GM18517 (cell line): ENCODE data around the gene PKNOX2.

Source experiments
- ATAC-seq: cut with Tn5 transposase; IDR thresholded peaks from one replicate; pipeline ENCODE4 v1.9.1; 2021; ENCODE audit warnings: mild to moderate bottlenecking, moderate library complexity; ENCODE audit not compliant: unreplicated experiment

The PKNOX2 gene

GRCh38 chr11:125257751-125258150 lies 93.2 kb downstream of the PKNOX2 start:
- no peak for ATAC-seq

- ATAC-seq: no peak
Observed at GRCh38 chr11:125258291-125259032, 93.9 kb downstream of the PKNOX2 start.

GRCh38 chr11:125261588-125261987 lies 97.0 kb downstream of the PKNOX2 start:
- ATAC-seq: no peak

GRCh38 chr11:125262194-125262829 lies 97.8 kb downstream of the PKNOX2 start:
- no peak for ATAC-seq

- ATAC-seq: no peak
Observed at GRCh38 chr11:125262830-125263218, 98.3 kb downstream of the PKNOX2 start.

GRCh38 chr11:125263268-125263790 lies 98.8 kb downstream of the PKNOX2 start:
- ATAC-seq: no peak

GRCh38 chr11:125264100-125265022 lies 99.8 kb downstream of the PKNOX2 start:
- ATAC-seq: no peak

GRCh38 chr11:125267548-125267947 lies 103.0 kb downstream of the PKNOX2 start:
- ATAC-seq: no peak

- no peak for ATAC-seq
Observed at GRCh38 chr11:125268611-125269010, 104.1 kb downstream of the PKNOX2 start.

GRCh38 chr11:125270106-125270505 lies 105.6 kb downstream of the PKNOX2 start:
- ATAC-seq: no peak

- no peak for ATAC-seq
Observed at GRCh38 chr11:125270711-125271110, 106.2 kb downstream of the PKNOX2 start.

GRCh38 chr11:125271483-125272091 lies 107.0 kb downstream of the PKNOX2 start:
- no peak for ATAC-seq

- ATAC-seq: no peak
Observed at GRCh38 chr11:125272092-125272491, 107.5 kb downstream of the PKNOX2 start.

GRCh38 chr11:125272821-125273220 lies 108.3 kb downstream of the PKNOX2 start:
- no peak for ATAC-seq

- no peak for ATAC-seq
Observed at GRCh38 chr11:125273519-125274000, 109.0 kb downstream of the PKNOX2 start.

GRCh38 chr11:125274309-125274708 lies 109.8 kb downstream of the PKNOX2 start:
- no peak for ATAC-seq

- ATAC-seq: no peak
Observed at GRCh38 chr11:125274774-125275173, 110.2 kb downstream of the PKNOX2 start.

GRCh38 chr11:125275905-125276618 lies 111.5 kb downstream of the PKNOX2 start:
- no peak for ATAC-seq

GRCh38 chr11:125276619-125276976 lies 112.0 kb downstream of the PKNOX2 start:
- no peak for ATAC-seq
